Measurements from ENCODE around the gene FNDC8.
A peak's percentile ranks its signal among the peaks of the same experiment; 100 is the strongest.
"Not testable (repeated sequence)": the region's sequence is repeated elsewhere in the genome, so short reads cannot be mapped to it uniquely, and the experiment has no call there.

The FNDC8 gene

GRCh38 chr17:35121315-35121714 lies at the start of gene FNDC8:
Gene FNDC8, plus strand, starts transcription at chr17:35121615. Its CDS starts 79 bp downstream, at chr17:35121694.
- DNase-seq, result no peak

DNA sequence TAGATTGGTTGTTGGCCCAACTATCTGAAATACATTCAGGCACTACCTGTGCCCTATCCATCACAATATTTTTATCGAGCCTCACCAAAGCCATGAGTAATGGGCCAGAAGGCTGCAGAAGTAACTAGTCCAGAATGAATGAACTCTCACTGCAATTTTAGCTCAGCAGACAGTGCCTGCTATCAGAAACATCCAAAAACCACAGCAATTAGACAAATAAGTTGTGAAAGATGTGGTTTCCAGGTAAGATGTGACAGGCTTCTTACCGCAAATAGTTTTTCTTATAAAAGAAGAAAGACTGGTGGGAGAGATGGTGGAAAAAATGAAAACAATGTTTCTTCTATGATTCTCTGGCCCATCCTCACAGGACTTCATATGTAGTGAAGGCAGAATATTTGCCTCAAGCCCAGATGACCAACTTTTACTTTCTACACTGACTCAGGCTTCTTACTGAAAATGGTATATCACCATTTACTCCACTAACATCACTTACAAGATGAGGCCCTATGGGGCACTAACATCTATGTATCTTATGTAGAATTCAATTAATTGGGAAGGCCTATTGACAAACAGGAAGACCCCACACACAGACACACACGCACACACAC lies 48.1 kb upstream of the FNDC8 start:
- no peak for DNase-seq

DNA sequence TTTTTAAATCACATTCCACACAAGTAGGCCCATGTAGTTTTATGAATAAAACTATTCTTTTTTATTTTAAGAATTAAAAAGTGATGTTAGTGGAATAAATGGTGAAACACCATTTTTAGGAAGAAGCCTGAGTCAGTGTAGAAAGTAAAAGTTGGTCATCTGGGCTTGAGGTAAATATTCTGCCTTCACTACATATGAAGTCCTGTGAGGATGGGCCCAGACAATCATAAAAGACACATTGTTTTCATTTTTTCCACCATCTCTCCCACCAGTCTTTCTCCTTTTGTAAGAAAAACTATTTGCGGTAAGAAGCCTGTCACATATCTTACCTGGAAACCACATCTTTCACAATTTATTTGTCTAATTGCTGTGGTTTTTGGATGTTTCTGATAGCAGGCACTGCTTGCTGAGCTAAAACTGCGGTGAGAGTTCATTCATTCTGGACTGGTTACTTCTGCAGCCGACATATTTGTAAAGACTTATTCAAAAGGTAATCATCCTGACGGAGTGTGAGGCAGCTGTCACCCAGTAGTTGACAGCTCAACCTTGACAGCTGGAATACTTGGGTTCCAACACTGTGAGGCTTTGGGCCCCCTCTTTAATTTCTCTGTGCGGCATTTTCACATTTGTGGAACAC lies 47.3 kb upstream of the FNDC8 start:
- DNase-seq, result no peak

GRCh38 chr17:35074711-35075707 lies 46.4 kb upstream of the FNDC8 start:
- DNase-seq, result no peak

- DNase-seq, result no peak
Measured at GRCh38 chr17:35076874-35077273, 44.5 kb upstream of the FNDC8 start.

- DNase-seq, result peak; percentile 14
Measured at GRCh38 chr17:35079547-35080423, 41.6 kb upstream of the FNDC8 start.

- no peak for DNase-seq
Measured at GRCh38 chr17:35080536-35080935, 40.9 kb upstream of the FNDC8 start.

DNA sequence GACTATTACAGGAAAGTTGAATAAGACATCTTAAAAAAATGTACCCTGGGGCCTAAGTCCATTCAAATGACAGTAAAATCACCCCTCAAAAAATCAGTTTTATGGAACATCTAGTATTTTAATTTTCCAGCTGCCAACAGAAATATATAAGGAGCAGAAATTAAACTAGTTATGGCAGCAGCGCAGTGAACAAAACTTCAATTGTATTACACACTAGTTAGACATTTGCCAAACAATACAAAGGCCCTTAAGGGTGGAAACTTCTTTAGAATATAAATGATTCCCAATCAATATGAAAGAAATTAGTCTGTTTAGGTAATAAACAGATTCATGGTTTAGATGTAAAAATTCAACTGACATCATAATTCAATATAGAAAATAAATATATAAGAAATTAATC lies 39.8 kb upstream of the FNDC8 start:
- no peak for DNase-seq

GRCh38 chr17:35082073-35082657 lies 39.2 kb upstream of the FNDC8 start:
- peak; percentile 96 for DNase-seq

DNA sequence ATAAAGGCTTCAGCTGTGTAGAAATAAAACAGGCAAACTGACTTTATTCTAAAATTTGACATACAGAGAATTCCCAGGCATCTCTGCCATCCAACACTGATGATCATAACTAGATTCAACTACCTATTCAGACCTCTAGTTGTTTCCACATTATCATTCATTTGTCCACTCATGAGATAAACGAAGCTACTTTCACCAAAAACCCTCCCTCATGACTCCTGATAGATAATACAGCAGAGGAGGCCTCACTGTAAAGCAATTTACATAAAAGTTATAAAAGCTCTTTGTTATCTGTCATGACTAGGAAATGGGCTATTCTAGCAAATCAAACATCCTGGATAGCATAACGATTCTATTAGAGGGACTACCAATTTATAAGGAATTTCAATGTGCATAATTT lies 38.3 kb upstream of the FNDC8 start:
- no peak for DNase-seq

DNA sequence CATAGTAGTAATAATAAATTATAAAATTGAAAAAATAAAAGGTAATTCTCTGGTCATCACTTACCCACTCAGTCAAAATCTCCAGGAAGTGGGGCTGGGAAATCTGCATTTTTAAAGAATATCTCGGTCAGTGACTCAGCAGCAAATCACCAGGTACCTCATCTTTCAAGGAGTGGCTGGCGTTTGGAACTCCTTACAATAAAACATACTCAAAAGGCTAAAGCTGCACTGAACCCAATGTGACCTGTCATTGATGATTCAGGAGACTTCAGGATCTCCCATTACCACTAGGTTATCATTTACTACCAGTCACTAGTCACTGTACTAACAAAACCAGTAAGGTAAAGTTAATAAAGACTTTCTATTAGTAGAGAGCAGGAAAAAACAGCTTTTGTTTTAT lies 36.4 kb upstream of the FNDC8 start:
- peak; percentile 76 for DNase-seq

- DNase-seq, result no peak
Measured at GRCh38 chr17:35086164-35086563, 35.3 kb upstream of the FNDC8 start.

DNA sequence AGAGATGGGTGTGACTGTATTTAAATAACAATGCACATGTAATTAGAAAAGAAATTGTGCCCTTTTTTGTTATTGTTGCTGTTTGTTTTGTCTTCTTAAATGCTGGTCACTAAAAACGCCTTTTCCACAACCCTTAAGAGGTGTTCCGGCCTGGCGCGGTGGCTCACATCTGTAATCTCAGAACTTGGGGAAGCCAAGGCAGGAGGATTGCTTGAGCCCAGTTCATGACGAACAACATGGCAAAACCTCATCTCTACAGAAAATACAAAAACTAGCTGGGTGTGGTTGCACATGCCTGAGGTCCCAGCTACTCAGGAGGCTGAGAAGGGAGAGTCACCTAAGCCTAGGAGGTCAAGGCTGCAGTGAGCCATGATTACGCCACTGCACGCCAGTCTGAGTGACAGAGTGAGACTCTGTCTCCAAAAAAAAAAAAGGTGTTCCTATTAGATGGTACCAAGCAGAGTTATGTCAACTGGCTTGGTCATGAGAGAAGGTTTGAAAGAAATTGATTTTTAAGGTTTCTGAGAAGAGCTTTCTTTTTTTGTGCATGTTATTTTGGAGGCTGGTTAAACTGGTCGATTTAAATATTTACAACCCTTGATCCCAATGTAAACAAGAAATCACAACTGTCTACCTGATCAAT lies 34.4 kb upstream of the FNDC8 start:
- no peak for DNase-seq

- DNase-seq, result peak; percentile 54
Measured at GRCh38 chr17:35087731-35088355, 33.6 kb upstream of the FNDC8 start.

DNA sequence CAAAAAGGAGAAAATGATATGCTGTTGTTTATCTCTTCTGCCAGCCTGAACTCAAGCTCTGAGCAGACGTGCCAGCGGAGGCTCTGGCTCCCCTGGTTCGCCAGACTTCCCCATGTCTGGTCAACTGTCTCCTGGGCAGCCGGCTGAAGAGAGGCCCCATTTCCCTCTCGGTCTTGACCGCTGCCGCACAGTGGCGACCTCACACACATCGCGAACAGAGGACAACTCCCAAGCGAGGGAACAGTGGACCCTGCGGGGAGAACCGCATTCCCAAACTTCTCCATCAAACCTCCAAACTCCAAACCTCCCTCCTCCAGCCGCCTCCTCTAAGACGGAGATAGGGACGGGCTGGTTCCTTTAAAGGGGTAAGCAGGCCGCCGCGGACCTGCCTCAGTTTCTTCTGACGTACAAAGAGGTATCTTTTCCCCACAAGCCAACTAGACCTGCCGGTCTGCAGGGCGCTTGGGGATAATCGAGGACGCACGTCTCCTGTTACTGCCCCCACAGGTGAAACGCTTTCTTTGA lies 33.0 kb upstream of the FNDC8 start:
- peak; percentile 65 for DNase-seq

- DNase-seq, result peak; percentile 87
Measured at GRCh38 chr17:35088881-35089585, 32.4 kb upstream of the FNDC8 start.

- peak; percentile 65 for DNase-seq
Measured at GRCh38 chr17:35089586-35090296, 31.7 kb upstream of the FNDC8 start.

DNA sequence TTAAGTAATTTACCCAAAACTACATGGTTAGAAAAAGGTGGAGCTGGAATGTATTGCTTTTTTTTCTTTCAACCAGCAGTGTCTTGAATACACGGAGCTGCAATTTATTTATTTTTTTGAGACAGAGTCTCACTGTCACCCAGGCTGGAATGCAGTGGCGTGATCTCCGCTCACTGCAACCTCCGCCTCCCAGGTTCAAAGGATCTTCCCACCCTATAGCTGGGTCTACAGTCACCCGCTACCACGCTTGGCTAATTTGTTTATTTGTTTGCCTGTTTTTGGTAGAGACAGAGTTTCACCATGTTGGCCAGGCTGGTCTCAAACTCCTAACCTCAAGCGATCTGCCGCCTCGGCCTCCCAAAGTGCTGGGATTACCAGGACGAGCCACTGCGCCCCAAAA lies 30.7 kb upstream of the FNDC8 start:
- DNase-seq, result not testable (repeated sequence)

GRCh38 chr17:35094902-35095301 lies 26.5 kb upstream of the FNDC8 start:
- peak; percentile 80 for DNase-seq

DNA sequence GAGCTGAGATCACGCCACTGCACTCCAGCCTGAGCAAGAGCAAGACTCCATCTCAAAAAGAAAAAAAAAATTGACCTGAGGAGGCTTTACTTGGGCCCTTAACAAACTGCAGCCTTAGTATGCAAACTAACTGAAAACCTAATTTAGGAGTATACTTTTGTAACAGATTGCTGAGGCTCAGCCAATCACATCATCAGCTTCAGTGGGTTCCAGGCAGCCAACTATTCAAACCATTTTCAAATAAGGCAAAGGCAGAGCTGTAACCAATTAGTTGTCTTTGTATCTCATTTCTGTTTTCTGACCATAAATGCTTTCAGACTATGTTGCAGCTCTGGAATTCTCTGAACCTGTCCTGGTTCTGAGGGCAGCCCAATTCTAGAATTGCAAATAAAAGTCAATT lies 25.7 kb upstream of the FNDC8 start:
- DNase-seq, result no peak
